SH-SY5Y (cell line): ENCODE measurements around the gene CA14.

ENCODE experiments used
- GATA2 ChIP-seq: IDR thresholded peaks from 2 replicates; pipeline ENCODE4 v1.6.1; 2011; ENCODE audit warnings: mild to moderate bottlenecking, low read depth, low read length
- GATA3 ChIP-seq: IDR thresholded peaks from 2 replicates; pipeline ENCODE4 v1.6.1; 2011; ENCODE audit warnings: low read depth, mild to moderate bottlenecking, low read length, moderate library complexity

DNA sequence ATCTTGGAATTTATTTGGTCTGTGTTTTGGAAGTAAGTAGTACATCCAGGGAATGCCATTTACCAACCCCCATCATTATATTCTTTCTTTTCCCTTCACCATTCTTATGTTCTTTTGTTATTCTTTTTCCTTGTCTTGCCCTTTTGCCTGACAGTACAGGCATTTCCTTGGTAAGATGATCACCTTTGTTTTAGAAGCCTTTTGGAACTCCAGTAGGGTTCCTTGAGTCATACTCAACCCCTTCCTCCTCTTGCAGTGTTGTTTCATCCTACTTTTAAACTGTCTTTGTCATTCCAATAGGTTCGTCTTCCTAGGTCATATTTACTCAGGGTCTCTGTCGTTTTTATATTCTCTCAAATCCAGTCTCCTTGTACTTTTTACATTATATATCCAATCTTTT lies 45.3 kb downstream of the CA14 start:
- TF ChIP-seq GATA2 (no peak), GATA3 (no peak)
